Activated T-cell treated with anti-CD3 and anti-CD28 coated beads, Interleukin-2, amount 50 U/mL, for 4 hours (primary cell): ENCODE measurements around the gene THPO. TPM values are rescaled to one million over a fixed set of nuclear protein-coding genes. Genes with fewer than 3 reads are reported as not detected.

ENCODE experiments used
- ATAC-seq, 2 donors: fragments of 200-7000 bp; cut with Tn5 transposase; one replicate each; pipeline ENCODE4 v1.10.0; 2021
- DNase-seq: peaks from one replicate; pipeline ENCODE4 v3.0.0-alpha.2; 2020
- H3K27me3 Mint-ChIP-seq: one replicate; pipeline ENCODE4 v1.8.0; 2021; ENCODE audit warnings: low read depth, mixed read lengths
- H3K36me3 Mint-ChIP-seq: one replicate; pipeline ENCODE4 v1.8.0; 2022; ENCODE audit warnings: mixed read lengths; ENCODE audit not compliant: insufficient read depth
- H3K4me1 Mint-ChIP-seq: one replicate; pipeline ENCODE4 v1.8.0; 2021; ENCODE audit warnings: low read depth, mixed read lengths
- H3K4me3 Mint-ChIP-seq: one replicate; pipeline ENCODE4 v1.8.0; 2021; ENCODE audit warnings: mild to moderate bottlenecking, moderate library complexity, mixed read lengths
- H3K9me3 Mint-ChIP-seq: one replicate; pipeline ENCODE4 v1.8.0; 2021; ENCODE audit warnings: mixed read lengths
- total RNA-seq, 3 donors: library from RNA; stranded (reverse); gene quantifications; one replicate each; pipeline ENCODE4 v1.2.1, GENCODE V29; 2021

Gene THPO
- total RNA-seq, 3 donors from 2014 or later: not detected

DNA sequence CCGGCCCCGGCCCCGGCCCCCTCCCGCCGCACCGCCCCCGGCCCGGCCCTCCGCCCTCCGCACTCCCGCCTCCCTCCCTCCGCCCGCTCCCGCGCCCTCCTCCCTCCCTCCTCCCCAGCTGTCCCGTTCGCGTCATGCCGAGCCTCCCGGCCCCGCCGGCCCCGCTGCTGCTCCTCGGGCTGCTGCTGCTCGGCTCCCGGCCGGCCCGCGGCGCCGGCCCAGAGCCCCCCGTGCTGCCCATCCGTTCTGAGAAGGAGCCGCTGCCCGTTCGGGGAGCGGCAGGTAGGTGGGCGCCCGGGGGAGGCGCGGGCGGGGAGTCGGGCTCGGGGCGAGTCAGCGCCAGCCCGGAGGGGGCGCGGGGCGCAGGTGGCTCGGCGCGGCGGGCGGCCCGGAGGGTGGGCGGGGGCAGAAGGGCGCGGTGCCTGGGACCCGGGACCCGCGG, 2.2 kb upstream of the THPO start:
- Mint-ChIP-seq H3K9me3 (no peaks in the 10 kb centered on the region), H3K27me3 (peaks cover 63% of the 10 kb centered on the region), H3K4me1 (peaks cover 11% of the 10 kb centered on the region), H3K36me3 (no peaks in the 10 kb centered on the region), H3K4me3 (no peak overlapping the region)
- ATAC-seq (peak; percentile 58 to 62), DNase-seq (no peak)

- ATAC-seq (peak in 1 of 2 donors; percentile 6), DNase-seq (no peak)
- Mint-ChIP-seq H3K4me3 (peak within 1 kb of the TSS; percentile 63), H3K4me1 (peaks cover 11% of the 10 kb centered on the region), H3K9me3 (no peaks in the 10 kb centered on the region), H3K27me3 (peaks cover 59% of the 10 kb centered on the region), H3K36me3 (no peaks in the 10 kb centered on the region)
Measured at GRCh38 chr3:184379358-184380184, 1.6 kb upstream of the THPO start, which contains the start of gene CHRD. Gene CHRD, plus strand, starts transcription at chr3:184380054. Its CDS starts 265 bp downstream, at chr3:184380319.

DNA sequence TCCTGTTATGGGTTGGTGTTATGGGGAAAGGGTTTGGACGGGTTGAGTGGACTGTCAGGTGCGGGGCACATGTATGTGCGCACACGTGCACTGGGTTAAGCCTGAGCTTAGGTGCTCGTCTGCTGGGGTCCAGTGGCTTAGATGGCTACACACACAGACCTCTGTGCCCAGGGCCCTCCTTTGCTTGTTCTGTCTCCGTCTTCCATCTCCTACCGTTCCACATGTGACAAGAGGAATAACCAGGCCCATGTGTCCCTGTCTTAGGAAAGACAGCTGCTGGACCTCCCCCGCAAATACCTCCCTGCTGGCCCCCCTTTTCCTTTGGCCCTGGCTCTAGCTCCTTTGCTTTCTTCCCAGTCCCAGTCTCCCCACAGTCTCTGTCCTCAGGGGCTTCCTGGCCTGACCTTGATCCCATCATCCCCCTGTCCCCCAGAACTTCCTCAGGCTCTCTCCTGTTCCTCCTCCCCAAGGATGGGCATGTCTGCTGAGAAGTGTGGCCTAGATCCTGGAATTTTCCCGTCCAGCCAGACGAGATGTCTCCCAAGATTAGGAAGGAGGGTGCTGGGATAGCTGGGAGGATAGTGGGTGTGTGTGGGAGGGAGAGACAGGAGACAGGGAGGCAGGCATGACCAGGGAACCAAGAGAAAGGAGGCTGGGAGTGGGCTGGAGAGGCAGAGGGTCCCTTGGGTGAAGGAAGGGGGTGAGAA, 797 bp upstream of the THPO start:
- Mint-ChIP-seq H3K4me3 (peak overlapping the region; percentile 58), H3K27me3 (peaks cover 57% of the 10 kb centered on the region), H3K36me3 (no peaks in the 10 kb centered on the region), H3K9me3 (no peaks in the 10 kb centered on the region), H3K4me1 (peaks cover 11% of the 10 kb centered on the region)
- ATAC-seq: no peak
- no peak for DNase-seq

GRCh38 chr3:184377374-184377773, 633 bp downstream of the THPO start:
- H3K27me3 Mint-ChIP-seq: peaks cover 50% of the 10 kb centered on the region
- no peak overlapping the region for H3K4me3 Mint-ChIP-seq
- no peak for ATAC-seq
- H3K36me3 Mint-ChIP-seq: no peaks in the 10 kb centered on the region
- DNase-seq: no peak
- peaks cover 11% of the 10 kb centered on the region for H3K4me1 Mint-ChIP-seq
- no peaks in the 10 kb centered on the region for H3K9me3 Mint-ChIP-seq

GRCh38 chr3:184375747-184376461, 2.1 kb downstream of the THPO start:
- no peaks in the 10 kb centered on the region for H3K9me3 Mint-ChIP-seq
- peaks cover 7% of the 10 kb centered on the region for H3K4me1 Mint-ChIP-seq
- no peak for ATAC-seq
- H3K36me3 Mint-ChIP-seq: no peaks in the 10 kb centered on the region
- no peak for DNase-seq
- no peak overlapping the region for H3K4me3 Mint-ChIP-seq
- H3K27me3 Mint-ChIP-seq: peaks cover 38% of the 10 kb centered on the region

DNA sequence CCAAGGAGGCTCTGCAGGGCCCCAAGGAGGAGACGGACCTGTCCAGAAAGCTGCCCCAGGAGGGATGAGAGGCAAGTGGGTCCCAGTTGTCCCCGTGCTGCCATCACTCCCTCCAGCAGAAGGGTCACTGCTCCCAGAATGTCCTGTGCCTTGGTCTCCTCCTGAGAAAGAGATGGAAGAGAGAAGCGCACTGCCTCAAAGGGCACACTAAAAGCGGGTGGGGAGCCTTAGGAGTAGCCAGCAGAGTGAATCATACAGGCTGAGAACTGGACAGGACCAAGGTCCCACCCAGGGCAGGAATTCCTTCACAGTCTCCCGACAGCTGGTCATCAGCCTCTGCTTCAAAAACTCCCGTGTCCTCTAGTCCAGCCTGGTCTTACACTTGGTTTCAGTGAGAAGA, 4.6 kb downstream of the THPO start:
- Mint-ChIP-seq H3K4me3 (no peak overlapping the region), H3K36me3 (peaks cover 14% of the 10 kb centered on the region), H3K27me3 (peaks cover 24% of the 10 kb centered on the region), H3K4me1 (peaks cover 2% of the 10 kb centered on the region), H3K9me3 (no peaks in the 10 kb centered on the region)
- ATAC-seq (no peak), DNase-seq (no peak)

DNA sequence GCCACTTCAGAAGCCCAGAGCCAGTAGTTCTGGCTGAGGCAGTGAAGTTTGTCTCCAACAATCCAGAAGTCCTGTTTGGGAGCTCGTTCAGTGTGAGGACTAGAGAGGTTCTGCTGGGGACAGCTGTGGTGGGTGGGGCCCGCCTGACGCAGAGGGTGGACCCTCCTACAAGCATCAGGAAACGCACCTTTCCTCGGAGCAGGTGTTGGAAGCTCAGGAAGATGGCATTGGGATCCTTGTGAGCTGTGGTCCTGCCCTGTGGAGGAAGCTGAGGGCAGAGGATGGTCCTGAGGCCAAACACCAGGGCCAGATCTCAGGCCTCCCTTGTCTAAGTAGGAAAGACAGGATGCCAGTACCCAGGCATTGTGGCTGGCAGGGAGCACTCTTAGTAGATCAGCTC, 5.1 kb downstream of the THPO start:
- DNase-seq (no peak), ATAC-seq (no peak)
- Mint-ChIP-seq H3K36me3 (peaks cover 18% of the 10 kb centered on the region), H3K9me3 (no peaks in the 10 kb centered on the region), H3K4me3 (no peak overlapping the region), H3K27me3 (peaks cover 19% of the 10 kb centered on the region), H3K4me1 (peaks cover 2% of the 10 kb centered on the region)

GRCh38 chr3:184372296-184372821, 5.6 kb downstream of the THPO start:
- H3K4me3 Mint-ChIP-seq: no peak overlapping the region
- DNase-seq (no peak), ATAC-seq (no peak)
- H3K27me3 Mint-ChIP-seq: peaks cover 14% of the 10 kb centered on the region
- H3K9me3 Mint-ChIP-seq: no peaks in the 10 kb centered on the region
- peaks cover 22% of the 10 kb centered on the region for H3K36me3 Mint-ChIP-seq
- peaks cover 2% of the 10 kb centered on the region for H3K4me1 Mint-ChIP-seq

DNA sequence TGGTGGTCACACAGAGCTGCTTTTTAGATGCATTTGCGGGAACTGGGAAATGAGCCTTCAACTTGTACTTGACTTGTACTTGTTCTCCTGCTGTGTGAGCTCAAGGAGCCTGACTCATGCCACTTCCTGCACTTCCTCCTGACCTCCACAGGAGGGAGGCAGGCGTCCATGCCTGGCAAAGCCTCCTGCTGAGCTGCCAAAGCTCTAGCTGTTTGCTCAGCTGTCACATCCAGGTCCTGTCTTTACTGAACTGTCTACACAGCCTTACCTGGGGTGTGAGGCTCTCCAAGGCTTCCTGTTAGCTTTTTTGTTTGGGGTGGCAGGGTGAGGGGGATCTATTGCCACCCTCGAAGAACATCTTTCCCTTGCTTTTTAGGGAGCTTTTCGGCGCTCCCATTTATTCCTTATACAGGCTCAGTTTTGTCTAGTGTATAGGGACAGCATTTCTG, 6.4 kb downstream of the THPO start:
- Mint-ChIP-seq H3K4me3 (no peak overlapping the region), H3K36me3 (peaks cover 29% of the 10 kb centered on the region)

DNA sequence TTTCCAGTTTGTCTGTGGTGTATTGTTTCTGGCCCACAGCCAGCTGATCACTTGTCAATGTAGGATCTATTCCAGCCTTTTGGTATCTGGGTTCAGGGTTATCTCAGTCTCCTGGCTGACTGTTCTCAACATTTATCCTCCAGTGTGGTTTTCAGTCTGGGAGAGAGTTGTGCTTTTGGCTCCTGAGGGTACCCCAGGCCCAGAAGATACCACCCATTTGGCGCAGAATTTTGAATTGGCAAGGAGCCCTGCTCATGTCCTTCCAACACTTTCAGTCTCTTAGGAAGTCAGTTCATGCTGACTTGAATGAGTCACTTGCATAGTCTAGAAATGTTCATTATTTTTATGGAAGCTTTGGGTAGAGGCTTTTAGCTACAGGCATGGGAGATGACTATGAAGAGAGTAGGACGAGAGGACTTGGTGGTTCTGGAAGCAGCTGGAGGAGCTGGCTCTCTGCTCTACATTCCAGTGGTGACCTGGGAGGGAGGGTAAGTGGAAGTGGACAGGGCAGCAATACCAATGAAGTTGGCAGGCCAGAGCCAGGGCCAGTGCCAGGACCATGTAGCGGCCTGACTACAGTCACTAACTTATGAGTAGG, 9.3 kb downstream of the THPO start:
- DNase-seq: no peak
- Mint-ChIP-seq H3K27me3 (no peaks in the 10 kb centered on the region), H3K4me1 (peaks cover 18% of the 10 kb centered on the region), H3K9me3 (no peaks in the 10 kb centered on the region), H3K4me3 (no peak overlapping the region), H3K36me3 (peaks cover 41% of the 10 kb centered on the region)
- no peak for ATAC-seq

More for the DNA sequence above, 6.4 kb downstream of the THPO start:
- Mint-ChIP-seq H3K4me1 (peaks cover 5% of the 10 kb centered on the region), H3K9me3 (no peaks in the 10 kb centered on the region), H3K27me3 (peaks cover 9% of the 10 kb centered on the region)
- ATAC-seq (peak; percentile 94), DNase-seq (peak; percentile 43)

DNA sequence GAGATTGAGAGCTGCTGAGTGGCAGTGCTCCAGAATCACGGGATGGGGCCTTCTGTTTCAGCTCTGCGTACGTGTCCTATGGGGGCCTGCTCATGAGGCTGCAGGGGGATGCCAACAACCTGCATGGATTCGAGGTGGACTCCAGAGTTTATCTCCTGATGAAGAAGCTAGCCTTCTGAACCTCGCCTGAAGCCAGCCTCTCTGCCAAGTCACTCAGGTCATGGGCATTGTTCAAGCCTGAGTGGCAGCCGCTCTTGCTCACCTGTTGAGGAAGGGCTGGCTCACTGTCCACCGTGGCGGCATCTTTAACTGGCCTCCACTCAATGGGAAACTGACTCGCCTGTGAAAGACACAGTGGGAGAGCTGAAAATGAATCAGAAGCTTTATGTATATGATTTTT, 9.9 kb downstream of the THPO start:
- peaks cover 41% of the 10 kb centered on the region for H3K36me3 Mint-ChIP-seq
- DNase-seq (no peak), ATAC-seq (no peak)
- H3K9me3 Mint-ChIP-seq: no peaks in the 10 kb centered on the region
- H3K4me3 Mint-ChIP-seq: no peak overlapping the region
- H3K27me3 Mint-ChIP-seq: no peaks in the 10 kb centered on the region
- peaks cover 18% of the 10 kb centered on the region for H3K4me1 Mint-ChIP-seq

DNA sequence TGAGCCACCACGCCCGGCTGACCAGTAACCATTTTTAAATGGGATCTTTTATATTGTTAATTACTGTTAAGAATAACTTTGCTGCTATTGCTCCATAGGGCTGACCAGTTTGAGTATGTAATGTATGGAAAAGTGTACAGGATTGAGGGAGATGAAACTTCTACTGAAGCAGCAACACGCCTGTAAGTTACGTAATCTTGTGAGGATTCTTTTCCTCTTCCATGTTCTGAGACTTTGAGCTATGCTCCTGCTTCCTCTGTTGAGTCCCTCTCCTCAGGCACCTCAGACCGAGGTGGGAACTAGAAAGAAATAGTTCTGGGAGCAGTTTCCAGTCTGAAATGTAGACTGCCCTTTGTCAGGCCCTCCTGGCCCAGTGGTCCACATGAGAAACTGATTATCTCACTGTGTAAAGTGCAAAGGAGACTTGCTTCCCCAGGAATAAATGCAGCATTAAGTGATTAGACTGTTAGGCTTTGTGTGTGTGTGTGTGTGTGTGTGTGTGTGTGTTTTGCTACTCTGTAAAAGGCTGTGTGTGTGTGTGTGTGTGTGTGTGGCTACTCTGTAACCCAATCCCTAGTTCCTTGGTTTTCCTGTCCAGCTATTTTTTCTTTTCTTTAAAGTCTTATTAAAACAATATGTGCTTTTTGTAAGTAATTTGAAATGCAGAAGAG, 11.3 kb downstream of the THPO start:
- no peaks in the 10 kb centered on the region for H3K27me3 Mint-ChIP-seq
- H3K36me3 Mint-ChIP-seq: peaks cover 41% of the 10 kb centered on the region
- H3K4me1 Mint-ChIP-seq: peaks cover 18% of the 10 kb centered on the region
- no peaks in the 10 kb centered on the region for H3K9me3 Mint-ChIP-seq
- H3K4me3 Mint-ChIP-seq: no peak overlapping the region
- ATAC-seq (no peak), DNase-seq (no peak)
